ENCODE data around the gene CRELD2.

Gene CRELD2

DNA sequence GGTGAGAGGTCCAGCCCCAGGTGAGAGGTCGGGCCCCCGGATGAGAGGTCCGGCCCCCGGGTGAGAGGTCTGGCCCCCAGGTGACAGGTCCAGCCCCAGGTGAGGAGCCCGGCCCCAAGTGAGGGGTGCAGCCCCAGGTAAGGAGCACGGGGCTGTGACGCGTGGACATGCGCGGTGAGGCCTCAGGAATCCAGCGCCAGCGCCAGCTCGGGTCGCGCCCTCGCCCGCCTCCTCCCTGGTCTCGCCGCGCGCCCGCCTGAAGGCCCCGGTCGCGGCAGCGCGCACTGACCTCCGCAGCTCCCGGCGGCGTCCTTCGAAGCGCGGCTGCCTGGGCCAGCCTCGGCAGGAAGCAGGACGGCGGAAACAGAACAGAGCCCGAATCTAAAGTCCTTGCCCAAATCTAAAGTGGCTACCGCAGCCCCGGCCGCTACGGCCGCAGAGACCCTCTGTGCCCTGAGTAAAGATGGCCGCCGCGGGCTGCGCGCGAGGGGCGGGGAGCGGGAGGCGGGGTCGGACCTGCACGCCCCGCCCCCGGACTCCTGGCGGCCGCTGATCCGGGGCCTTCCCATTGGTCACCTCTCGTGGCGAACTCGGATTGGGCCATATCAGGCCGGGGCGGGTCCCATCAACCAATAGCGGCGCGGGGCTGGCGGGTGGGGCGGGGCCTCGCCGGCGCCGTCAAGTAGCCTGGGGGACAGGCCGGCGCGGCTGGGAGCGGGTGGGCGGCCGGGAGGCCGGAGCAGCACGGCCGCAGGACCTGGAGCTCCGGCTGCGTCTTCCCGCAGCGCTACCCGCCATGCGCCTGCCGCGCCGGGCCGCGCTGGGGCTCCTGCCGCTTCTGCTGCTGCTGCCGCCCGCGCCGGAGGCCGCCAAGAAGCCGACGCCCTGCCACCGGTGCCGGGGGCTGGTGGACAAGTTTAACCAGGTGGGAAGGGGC is at the start of gene CRELD2, which contains the start of gene ALG12:
CRELD2 (plus strand) TSS at position 661 of the 937 bp plus-strand sequence; CDS start at position 797, 136 bp downstream.
ALG12 (minus strand) TSS at position 465 of the 937 bp plus-strand sequence. CDS start 4,673 bp downstream, outside the sequence.
- peak; percentile 96 for DNase-seq

- no peak for DNase-seq
Observed at GRCh38 chr22:49869086-49869830, 49.2 kb upstream of the CRELD2 start.

DNA sequence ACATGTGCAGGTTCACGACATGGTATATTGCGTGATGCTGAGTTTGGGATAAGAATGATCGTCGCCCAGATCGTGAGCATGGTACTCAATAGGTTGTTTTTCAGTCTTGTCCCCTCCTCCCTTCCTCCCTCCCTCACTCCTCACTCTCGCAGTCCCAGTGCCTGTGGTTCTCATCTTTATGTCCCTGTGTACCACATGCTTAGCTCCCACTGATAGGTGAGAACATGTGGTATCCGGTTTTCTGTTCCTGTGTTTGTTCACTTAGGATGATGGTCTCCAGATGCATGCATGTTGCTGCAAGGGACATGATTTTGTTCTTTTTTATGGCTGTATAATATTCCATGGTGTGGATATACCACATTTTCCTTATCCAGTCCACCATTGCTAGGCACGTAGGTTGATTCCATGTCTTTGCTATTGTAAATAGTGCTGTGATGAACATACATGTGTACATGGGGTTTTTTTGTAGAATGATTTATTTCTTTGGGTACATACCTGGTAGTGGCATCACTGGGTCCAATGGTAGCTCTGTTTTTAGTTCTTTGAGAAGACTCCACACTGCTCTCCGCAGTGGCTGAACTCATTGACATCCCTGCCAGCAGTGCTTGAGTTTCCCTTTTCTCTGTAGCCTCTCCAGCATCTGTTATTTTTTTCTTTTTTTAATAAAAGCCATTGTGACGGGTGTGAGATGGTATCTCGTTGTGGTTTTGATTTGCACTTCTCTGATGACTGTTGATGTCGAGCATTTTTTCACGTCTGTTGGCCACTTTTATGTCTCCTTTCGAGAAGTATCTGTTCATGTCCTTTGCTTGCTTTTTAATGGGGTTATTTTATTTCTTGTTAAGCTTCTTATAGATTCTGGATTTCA is 48.4 kb upstream of the CRELD2 start:
- DNase-seq: no peak

DNA sequence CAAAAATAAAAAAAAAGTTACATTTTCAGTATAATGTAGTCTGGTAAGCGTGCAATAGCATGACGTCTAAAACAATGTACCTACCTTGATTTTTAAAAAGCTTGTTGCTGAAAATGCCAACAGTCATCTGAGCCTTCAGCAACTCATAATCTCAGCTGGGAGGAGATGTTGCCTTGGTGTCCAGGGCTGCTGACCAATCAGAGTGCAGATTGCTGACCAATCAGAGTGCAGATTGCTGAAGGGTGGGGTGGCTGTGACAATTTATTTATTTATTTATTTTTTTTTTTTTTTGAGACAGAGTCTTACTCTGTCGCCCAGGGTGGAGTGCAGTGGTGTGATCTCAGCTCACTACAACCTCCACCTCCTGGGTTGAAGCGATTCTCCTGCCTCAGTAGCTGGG is 47.0 kb upstream of the CRELD2 start:
- DNase-seq: no peak

GRCh38 chr22:49872347-49872746 is 46.1 kb upstream of the CRELD2 start:
- no peak for DNase-seq

DNA sequence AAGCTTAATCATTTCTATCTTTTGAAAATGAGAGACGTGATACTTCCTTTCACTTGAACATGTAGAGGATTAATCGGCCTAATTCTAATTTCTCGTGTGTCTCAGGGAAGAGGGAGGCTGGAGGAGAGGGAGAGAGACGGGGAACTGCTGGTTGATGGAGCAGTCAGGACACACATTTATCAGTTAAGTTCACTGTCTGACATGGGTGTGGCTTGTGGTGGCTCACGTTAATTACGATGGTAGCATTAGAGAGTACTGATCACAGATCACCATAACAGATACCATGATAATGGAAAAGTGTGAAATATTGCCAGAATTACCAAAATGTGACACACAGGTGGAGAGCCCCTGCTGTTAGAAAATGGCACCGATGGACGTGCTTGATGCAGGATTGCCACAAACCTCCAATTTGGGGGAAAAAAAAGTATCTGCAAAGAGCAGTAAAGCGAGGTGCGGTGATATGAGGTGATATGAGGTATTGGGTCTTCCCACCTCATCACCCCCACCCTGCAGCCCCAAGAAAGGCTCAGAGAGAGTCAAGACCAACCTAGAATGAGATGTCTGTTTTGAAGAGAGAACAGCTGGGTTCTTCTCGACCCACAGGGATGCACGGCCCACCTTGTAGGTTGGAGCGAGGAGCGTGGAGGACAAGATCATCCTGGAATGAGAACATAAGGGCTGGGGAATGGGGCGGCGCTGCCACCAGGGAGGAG is 45.0 kb upstream of the CRELD2 start:
- no peak for DNase-seq

GRCh38 chr22:49877642-49878041 is 40.8 kb upstream of the CRELD2 start:
- DNase-seq: no peak

DNA sequence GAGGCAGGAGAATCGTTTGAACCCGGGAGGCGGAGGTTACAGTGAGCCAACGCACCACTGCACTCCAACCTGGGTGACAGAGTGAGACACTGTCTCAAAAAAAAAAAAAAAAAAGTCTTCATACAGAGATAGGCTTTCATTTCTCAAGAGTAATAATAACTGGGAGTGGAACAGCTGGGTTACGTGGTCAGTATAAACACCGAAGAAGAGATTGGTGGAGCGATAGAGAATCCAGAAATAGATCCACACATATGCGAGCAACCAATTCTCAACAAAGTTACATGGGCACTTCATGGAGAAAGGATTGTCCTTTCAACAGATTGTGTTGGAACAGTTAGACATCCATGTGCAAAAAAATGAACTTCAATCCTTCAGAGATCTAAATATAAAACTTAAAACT is 40.2 kb upstream of the CRELD2 start:
- DNase-seq: no peak

- DNase-seq: no peak
Observed at GRCh38 chr22:49879871-49880270, 38.6 kb upstream of the CRELD2 start.

DNA sequence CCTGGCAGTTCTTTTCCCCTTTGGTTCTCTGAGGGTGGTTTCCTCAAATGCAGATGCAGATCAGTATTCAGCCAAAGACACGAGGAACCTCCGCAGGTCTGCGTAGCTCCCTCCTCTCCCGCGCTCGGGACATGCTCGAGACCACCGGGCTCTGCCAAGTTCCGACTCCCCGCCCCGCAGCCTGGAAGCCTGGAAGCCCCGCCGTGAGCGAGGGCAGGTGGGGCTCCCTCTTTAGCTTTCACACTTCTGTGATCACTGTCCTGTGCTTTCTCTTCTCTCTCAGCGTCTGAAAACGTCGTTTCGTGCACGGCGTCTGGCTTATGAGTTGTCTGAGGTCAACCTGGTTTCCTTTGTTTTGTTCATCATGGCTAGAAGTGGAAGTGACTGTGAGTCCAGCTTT is 38.2 kb upstream of the CRELD2 start:
- DNase-seq: no peak

- no peak for DNase-seq
Observed at GRCh38 chr22:49881856-49882255, 36.6 kb upstream of the CRELD2 start.

DNA sequence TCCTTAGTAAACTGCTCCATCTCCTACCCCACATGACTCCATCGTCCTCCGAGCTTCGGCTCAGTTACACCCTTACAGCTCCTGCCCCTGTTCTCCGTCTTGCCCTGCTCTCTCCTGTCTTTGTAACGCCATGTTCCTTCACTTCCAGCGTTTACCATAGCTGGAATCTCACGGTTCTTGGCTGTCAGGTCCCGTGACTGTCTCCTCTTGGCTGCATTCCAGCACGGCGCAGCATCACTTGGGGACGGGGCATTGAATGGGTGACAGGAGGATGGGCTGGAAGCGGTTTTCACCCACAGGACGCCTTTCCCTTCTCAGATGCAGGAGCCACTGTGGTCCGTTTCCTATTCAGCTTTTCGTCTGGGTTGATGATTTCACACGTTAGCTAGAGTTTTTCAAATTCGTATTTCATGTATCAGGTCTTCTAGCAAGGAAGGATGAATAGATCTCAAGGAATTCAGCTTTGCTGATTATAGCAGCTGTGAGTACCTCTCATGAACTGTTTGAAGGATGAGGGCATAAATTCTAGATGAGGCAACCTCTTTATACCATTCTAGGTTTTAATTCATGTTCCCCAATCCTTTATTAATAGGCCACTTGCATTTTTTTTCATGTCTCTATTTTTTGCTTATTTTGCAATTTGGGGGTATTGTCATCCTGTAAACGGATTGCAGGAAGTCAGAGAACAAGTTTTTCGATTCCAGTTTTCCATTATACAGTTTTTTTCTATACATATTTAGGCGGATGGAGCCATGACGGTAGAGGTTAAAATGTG is 35.7 kb upstream of the CRELD2 start:
- no peak for DNase-seq

- no peak for DNase-seq
Observed at GRCh38 chr22:49883294-49883640, 35.2 kb upstream of the CRELD2 start.

GRCh38 chr22:49884075-49884474 is 34.4 kb upstream of the CRELD2 start:
- no peak for DNase-seq

DNA sequence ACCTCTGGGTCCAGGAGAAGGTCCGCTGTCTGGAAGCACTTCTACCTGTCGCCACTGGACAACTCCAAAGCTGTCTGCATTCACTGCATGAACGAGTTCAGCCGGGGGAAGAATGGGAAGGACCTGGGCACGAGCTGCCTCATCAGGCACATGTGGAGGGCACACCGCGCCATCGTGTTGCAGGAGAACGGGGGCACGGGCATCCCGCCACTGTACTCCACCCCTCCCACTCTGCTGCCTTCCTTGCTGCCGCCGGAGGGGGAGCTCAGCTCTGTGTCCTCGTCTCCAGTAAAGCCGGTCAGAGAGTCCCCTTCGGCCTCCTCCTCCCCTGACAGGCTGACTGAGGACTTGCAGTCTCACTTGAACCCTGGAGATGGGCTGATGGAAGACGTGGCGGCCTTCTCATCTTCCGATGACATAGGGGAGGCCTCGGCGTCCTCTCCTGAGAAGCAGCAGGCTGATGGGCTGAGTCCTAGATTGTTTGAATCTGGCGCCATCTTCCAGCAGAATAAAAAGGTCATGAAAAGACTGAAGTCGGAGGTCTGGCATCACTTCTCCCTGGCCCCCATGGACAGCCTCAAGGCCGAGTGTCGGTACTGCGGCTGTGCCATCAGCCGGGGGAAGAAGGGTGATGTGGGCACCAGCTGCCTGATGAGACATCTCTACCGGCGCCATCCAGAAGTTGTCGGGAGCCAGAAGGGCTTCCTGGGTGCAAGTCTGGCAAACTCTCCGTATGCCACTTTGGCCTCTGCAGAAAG is 33.8 kb upstream of the CRELD2 start:
- DNase-seq: no peak

DNA sequence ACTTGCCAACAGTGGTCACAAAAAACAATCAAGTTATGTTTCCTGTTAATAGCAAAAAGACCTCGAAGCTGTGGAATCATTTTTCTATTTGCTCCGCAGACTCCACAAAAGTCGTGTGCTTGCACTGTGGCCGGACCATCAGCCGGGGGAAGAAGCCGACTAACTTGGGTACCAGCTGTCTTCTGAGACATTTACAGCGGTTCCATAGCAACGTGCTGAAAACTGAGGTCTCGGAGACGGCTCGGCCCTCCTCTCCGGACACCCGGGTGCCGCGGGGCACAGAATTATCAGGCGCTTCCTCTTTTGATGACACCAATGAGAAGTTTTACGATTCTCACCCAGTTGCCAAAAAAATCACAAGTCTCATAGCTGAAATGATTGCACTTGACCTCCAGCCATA is 33.2 kb upstream of the CRELD2 start:
- no peak for DNase-seq

DNA sequence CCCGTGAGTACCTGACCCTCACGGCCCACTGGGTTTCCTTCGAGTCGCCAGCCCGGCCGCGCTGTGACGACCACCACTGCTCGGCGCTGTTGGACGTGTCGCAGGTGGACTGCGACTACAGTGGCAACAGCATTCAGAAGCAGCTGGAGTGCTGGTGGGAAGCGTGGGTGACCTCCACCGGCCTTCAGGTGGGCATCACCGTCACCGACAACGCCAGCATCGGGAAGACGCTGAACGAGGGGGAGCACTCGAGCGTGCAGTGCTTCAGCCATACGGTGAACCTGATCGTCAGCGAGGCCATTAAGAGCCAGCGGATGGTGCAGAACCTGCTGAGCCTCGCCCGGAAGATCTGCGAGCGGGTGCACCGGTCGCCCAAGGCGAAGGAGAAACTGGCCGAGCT is 32.6 kb upstream of the CRELD2 start:
- no peak for DNase-seq

GRCh38 chr22:49886346-49887063 is 31.9 kb upstream of the CRELD2 start:
- no peak for DNase-seq

- no peak for DNase-seq
Observed at GRCh38 chr22:49887064-49887451, 31.4 kb upstream of the CRELD2 start.

DNA sequence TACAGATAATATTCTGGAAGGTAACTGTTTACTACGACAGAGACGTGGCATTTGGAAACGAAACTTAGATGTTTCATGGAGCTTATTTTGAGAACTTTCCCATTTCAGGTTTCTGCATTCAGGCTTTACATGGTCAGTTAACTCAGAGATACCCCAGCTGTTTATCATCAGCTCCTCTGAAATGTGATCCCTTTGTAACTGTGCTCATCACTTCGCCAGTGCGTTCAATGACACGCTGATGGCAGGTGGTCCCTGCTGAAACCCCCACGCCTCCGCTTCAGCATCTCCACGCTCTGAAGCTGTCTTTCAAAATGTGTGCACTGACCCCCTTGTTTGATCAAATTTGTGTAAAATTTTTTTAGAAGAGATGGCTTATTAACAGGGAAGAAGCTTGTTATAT is 30.7 kb upstream of the CRELD2 start:
- no peak for DNase-seq

Data from activated CD4-positive, alpha-beta T cell treated with anti-CD3 and anti-CD28 coated beads for 1 hour (primary cell).